ENCODE data around the gene MIPEP.

GRCh38 chr13:23844132-23844531, 45.1 kb downstream of the MIPEP start:
- TF ChIP-seq CTCF (IDR thresholded peaks at IDR 0.05; ENCODE audit: low read depth, low read length) (no peak), EZH2phosphoT487 (IDR thresholded peaks at IDR 0.05; ENCODE audit: low read depth) (no peak)
